IMR-90 (cell line): ENCODE results near the gene BANP.
"Not testable (repeated sequence)": the region's sequence is repeated elsewhere in the genome, so short reads cannot be mapped to it uniquely, and the experiment has no call there.

Source experiments
- CTCF ChIP-seq: conservative IDR thresholded peaks from 2 replicates; pipeline ENCODE4 v1.5.1; 2012; ENCODE audit warnings: mild to moderate bottlenecking, low read depth, low read length, improper control_type of control experiment
- ELK1 ChIP-seq: fragments of 150-350 bp; IDR thresholded peaks from 2 replicates; pipeline ENCODE4 v1.6.1; 2016; ENCODE audit warnings: low read depth, mild to moderate bottlenecking, low read length, moderate library complexity, borderline replicate concordance
- MXI1 ChIP-seq: IDR thresholded peaks from 2 replicates; pipeline ENCODE4 v1.6.1; 2012; ENCODE audit warnings: low read depth, mild to moderate bottlenecking, low read length, moderate library complexity, borderline replicate concordance
- NFE2L2 ChIP-seq: fragments of 150-350 bp; IDR thresholded peaks from 2 replicates; pipeline ENCODE4 v1.6.1; 2016; ENCODE audit warnings: low read depth, mild to moderate bottlenecking, low read length
- POLR2A ChIP-seq: IDR thresholded peaks from 2 replicates; pipeline ENCODE4 v1.6.1; 2012; ENCODE audit warnings: mild to moderate bottlenecking, low read depth, low read length
- RCOR1 ChIP-seq: IDR thresholded peaks from 2 replicates; pipeline ENCODE4 v1.6.1; 2012; ENCODE audit warnings: mild to moderate bottlenecking, low read length, improper control_type of control experiment; ENCODE audit not compliant: insufficient replicate concordance

DNA sequence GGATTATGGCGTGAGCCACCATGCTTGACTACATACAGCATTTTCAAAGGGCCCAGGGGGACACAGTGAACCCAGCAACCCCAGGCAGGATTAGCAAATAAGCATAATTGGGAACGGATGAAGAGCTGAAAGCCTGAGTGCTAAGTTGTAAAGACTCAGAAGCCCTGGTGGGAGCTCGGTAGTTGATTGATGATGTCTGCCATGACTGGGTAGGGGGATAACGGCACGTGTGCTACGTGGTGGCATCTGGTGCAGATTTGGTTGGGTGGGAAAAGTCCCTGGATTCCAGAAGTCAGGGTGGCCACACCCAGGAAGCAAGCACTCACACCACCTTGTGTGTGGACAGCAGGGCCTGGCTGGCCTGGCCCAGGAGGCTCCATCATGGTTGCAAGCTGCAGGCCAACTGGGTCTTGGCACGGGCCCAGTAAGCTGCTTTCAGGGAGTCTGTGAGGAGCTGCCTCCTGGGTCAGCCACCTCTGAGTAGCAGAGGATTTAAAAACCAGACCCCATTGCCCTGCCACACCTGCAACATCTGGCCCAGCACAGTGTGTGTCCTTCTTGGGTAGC, 154.4 kb downstream of the BANP start:
- not testable (repeated sequence) for TF ChIP-seq CTCF, POLR2A, ELK1, NFE2L2, MXI1, RCOR1
